ENCODE measurements around the gene FLYWCH2.

FLYWCH2 gene, protein sequence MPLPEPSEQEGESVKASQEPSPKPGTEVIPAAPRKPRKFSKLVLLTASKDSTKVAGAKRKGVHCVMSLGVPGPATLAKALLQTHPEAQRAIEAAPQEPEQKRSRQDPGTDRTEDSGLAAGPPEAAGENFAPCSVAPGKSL

DNA sequence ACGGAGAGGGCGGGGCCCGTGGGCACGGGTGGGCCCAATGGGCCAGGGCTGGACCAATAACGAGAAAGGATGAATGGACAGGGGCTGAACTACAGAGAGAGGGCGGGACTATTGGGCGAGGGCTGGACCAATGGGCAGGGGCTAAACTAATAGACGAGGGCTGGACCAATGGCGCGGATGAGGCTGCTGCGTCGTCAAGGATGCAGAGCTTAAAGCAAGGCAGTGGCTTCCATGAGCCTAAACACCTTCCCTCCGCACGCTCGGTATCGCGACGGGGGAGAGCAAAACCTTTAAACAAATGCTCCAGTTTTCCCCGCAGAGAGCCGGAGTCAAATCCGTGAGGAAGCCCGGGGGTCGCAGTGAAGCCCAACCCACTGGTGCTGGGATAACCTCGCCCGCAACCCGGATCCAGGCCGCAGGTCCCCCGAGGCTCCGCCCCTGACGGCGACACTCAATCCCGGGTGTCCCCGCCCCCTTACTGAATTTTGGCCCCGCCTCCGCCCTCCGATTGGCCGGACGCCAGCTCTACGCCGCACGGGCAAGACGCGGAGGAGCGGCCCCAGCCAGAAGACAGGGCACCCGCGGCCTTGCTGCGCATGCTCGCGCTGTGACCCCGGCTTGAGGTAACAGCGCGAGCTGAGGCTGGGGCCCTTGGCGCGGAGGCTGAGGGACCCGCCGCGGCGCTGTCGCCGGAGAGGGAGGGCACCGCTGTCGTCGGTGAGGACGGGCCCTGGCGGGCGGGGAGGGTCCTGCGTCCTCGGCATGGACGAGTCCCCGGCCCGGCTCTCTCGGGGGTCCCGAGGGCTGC, at the start of gene FLYWCH2:
Gene FLYWCH2 (plus strand): TSS at position 566 of the 808 bp plus-strand sequence. CDS start 13,235 bp downstream, outside the sequence.
- DNase-seq: peak; percentile 99

DNA sequence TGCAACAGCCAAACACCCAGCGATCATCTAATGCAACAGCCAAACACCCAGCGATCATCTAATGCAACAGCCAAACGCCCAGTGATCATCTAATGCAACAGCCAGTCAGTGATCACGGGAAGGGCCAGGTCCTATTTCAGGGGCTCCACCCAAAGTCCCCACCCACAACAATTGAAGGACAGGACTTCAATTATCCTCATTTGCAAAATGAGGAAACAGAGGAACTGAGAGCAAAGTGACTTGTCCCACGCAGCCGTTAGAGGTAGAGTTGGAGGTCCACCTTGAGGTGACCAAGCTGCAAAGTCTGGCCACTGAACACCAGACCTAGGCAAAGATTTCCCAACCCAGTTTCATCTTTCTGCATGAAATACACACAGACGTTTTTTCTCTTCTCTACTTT, 49.2 kb upstream of the FLYWCH2 start:
- DNase-seq: no peak

DNA sequence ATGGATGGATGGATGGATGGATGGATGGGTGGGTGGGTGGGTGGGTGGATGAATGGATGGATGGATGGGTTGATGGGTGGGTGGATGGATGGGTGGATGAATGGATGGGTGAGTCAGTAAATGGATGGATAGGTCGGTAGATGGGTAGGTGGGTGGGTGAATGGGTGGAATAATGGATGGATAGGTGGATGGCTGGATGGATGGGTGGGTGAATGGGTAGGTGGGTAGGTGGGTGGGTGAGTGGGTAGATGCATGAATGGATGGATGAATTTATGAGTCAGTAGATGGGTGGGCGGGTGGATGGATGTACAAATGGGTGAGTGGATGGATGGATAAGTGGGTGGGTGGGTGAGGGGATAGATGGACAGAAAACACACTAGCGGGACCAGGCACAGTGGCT, 48.0 kb upstream of the FLYWCH2 start:
- DNase-seq: no peak

DNA sequence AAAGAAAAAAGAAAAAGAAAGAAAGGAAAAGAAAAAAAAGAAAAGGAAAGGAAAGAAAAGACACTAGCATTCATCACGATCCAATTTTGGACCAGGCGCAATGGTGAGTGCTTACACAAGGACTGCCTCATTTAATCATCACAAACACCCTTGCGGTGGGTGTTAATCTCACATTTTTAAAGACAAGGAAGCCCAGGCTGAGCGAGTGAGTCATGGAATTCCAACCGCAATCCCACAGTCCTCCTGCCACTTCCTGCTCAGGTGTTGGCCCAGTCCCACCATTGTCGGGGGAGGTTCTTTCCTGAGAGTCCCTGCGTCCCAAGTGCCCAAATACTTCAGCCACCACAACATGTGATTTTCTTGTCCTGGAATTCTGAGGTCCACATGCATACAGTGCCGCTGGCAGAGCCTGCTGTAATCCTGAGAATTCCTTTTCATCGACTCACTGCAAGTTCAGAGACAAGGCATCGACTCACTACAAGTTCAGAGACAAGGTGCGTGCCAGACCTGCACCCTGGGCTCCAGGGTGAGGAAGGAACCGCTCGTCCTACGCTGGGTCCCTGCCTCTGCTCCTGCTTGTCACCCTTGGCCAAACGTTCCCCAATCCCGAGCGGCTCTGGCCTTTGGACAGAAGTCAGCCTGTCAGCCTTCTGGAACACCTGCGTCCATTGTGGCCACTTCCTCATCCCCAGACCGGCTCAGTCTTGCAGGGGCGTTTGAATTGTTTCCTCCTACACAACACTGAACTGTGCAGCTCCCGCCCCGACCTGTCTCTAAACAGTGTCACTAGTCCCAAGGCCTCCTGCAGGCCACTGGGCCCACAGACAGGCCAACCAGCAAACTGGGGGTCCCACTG, 47.1 kb upstream of the FLYWCH2 start:
- DNase-seq: no peak

DNA sequence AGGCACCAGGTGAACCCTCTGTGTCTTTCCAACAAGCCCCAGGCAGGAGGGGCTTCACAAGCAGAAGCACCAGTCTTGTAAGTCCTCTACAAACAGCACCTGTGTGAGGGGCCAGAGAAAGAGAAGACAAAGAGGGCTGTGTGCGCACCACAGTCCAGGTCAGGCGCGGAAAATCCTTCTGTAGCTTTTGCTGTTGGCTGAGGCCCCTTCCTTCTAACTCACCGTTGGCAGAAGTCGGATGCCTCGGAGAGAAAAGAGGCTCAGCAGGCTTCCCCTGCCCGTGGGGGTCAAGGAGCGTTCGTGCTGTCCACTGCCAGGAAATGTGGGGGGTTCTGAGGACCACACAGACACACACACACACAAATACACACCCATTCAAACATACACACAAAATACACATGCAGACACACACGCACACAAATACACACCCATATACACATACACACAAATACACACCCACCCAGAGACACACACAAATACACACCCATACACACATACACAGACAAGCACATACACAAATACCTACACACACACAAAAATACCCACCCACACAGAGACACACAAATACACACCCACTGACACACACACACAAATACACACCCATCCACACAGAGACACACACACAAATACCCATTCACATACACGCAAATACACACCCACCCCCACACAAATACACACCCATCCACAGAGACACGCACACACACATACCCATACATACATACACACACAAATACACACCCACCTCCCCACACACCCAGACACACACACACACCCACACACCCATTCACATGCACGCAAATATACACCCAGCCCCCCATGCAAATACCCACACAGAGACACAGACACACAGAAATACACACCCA, 46.1 kb upstream of the FLYWCH2 start:
- DNase-seq: no peak

DNA sequence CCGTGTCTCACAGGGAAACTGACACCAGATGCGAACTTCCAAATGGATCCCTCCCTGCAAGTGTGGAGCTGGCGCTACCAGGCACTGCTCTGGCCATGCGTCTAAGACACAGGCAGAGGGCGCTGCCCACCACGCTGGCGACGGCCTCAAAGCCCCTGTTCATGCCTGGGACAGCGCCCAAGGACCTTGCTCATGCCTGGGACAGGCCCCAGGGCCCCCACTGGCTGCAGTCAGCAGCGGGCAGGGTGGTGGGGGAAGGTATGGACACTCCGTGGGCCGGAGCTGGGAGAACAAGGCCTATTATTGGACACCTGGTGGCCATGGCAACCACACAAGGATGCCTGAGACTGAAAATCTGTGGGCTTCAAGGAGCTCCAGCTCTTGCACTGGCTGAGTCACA, 44.1 kb upstream of the FLYWCH2 start:
- DNase-seq: peak; percentile 55

DNA sequence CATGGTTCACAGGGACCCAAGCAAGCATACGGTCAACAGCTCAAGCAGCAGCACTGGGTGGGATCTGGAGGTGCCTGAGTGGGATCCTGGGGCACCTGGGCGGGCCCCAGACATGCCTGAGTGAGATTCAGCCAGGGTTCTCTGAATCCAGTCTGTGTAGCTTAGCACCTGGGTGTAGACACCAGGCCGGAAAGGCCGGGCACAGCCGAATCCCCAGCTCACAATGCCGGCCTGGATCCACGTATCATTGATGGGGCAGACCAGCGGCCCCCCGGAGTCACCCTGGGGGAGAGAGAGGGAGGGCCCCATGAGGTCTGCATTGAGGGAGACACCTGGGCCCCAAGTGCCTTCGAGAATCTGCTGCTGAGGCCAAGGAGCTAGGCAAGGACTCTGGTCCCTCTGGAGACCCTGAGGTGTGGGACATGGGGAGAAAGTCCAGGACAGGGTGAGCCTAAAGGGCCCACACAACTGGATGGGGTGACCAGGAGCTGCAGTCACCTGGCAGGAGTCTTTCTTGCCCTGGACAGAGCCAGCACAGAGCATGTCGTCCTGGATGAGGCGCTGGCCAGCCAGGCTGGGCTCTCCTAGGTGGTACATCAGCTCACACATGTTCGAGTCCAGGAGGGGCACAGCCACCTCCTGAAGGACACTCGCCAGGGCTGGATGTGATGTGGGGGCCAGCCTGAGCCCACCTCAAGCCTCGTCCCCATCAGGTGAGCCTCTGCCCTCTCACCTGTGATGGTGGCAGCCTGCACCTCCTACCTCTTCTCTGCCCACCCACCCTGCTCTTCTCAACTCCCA, 43.2 kb upstream of the FLYWCH2 start:
- no peak for DNase-seq

DNA sequence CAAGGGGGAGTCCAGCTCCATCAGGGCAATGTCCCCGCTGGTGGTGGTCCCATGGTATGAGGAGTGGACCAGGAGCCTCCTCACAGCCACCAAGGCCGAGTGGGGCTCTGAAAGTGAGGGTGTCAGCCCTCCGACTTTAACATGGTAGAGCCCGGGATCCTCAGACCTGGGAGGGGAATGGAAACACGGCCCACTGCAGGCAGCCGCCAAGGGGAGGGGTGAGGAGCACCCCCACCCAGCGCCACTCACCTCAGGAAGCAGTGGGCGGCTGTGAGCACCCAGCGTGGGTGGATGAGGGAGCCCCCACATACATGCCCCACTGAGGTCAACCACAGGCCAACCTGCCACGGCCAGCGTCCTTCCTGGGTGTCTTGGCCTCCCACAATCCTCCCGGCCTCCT, 42.1 kb upstream of the FLYWCH2 start:
- DNase-seq: no peak

DNA sequence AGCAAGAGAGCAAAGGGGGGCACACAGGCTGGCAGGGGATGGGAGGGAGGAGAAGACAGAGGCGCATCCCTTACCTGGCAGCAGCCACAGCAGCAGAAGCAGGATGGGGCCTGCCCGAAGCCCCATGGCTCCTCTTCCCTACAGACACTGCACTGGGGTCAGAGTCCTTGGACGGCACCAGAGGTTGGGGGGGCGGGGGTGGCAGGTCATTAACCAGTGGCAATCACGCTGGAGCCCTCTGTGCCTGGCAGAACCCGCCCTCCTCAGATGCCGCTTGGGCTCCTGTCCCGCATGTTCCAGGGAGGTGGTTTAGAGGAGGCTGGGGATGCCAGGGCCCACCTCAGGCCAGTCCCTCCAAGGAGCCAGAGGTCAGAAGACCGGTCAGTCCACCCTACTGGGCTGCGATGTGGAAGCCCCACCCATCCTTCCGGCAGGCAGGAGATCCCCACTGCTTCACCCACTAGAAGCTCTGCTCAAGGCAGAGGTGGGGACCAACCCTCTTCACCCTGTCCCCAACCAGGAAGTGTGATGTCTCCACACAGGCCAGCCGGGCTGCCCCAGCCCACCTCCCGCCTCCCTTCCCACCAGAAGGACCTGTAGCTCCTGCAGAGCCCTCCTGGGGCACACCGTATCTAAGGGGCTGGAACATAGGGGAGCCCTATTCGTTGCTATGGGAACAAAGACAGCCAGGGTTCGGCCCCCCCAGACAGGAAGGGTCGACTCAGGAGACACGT, 41.2 kb upstream of the FLYWCH2 start:
- DNase-seq: no peak

DNA sequence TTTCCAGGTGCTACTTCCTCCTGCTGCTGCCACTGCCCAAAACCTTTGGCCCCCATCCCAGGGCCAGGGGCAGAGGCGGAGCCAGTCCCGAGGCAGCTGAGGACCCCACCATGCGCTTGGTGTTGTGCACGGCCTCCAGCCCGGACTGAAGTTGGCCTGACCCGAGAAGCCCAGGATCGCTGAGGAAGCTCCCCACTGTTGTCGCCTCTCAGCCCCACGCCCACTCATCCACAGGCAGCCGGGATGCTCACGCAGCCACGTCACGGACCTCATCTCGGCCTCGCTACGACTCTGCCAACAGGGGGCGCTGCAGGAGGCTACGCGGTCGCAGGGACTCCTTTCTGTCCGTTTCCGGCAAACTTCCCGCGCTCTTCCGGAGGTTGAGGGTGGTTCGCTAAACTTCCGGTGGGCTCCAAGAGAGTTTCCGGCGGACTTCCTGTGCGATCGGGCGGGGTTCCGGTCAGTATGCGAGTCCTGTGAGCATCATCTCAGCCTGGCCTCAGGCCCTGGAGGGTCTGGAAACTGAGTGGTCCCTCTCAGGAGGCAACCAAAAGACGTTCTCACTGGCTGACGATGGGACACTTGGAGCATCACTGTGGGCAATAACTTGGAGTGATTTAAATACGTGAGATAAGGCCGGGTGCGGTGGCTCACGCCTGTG, 40.5 kb upstream of the FLYWCH2 start:
- peak; percentile 82 for DNase-seq

DNA sequence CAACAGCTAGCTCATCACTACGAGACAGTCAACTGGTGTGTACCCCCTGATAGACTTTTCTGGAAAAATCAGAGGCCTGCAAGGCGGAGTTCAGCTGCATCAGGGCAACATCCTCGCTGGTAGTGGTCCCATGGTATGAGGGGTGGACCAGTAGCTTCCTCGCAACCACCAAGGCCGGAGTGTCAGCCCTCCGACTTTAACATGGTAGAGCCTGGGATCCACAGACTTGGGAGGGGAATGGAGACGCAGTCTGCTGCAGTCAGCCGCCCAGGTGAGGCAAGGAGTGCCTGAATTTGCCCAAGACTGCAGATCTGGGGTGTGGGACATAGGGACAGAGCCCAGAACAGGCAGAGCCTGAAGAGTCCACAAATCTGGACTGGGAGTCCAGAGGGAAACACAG, 39.5 kb upstream of the FLYWCH2 start:
- DNase-seq: no peak

DNA sequence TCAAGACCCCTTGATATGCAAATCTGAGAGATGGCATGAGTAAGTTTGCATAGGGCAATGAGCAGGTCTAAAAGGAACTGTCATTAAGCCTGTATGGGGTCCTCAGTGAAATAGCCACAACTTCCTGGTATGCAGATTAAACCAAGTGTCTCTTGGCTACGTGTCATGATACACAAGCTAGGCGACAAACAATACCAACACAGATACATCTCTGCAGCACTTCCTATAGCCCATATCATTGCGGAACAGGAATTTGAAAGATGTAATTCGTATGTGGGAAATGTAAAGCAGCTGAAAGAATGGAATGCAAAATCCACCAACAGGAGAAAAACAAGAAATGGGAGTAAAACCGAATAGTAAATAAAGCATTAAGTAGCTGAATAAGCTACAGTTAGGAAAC, 37.9 kb upstream of the FLYWCH2 start:
- no peak for DNase-seq

DNA sequence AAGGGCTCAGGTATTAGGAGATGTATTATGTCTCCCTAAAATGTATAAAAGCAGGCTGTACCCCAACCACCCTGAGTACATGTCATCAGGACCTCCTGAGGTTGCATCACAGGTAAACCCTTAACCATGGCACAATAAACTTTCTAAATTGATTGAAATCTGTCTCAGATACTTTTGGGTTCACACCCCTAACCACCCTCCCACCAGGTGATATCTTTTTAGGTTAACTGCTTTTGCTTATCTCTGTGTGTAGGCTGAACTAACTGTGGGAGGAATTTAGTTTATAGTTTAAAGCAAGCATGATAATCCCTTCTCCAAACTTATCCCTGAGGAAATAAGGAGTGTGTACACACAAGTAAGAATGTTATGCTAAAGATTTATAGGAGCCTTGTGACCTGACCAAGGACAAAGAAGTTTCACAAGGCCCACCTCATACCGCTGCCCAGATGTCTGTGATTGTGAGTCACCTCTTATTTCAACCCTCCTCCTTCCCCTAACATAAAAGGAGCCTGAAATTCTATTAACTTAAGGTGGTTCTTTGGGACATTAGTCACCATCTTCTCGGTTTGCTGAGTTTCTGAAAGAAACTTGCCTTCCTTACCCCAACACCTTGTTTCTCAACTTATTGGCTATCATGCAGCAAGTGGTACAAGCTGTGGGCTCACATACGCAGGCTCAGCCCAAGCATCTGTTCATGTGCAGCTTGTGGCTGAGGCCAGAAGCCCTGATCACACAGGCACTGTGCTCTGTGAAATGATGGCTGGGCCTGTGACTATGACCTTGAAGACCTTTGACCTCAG, 36.3 kb upstream of the FLYWCH2 start:
- DNase-seq: no peak

DNA sequence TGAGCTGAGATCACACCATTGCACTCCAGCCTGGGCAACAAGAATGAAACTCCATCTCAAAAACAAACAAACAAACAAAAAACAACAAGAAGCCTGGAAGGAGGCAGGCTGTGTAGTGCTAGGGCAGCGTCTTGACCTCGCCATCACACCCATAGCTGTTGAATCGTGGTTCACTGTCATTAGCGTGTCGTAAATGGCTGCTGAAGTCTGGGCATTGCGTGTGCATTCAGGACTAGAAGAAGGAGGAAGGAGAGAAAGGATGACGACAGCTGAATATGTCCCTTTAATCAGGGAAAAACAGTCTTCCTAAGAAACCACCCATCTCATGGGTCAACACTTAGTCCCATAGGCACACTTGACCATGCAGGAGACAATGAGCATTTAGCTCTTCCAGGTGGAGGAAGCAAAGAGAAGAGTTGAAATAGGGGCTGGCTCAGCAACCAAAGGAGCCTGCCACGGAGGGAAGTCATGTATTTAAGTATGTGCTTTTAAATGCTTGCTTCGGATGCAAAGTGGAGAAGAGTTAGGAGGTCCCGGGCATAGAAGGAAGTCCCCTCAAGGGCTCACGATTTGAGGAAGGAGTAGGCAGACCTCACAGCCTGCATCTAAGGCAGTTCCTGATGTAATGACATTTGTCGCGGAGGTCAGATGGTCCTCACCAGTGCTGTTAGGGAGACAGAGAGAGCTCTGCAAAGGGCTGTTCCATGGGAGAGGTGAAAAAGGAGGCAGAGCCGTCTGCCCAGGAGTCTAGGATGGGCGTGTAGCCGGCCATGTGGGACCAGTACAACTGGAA, 33.9 kb upstream of the FLYWCH2 start:
- no peak for DNase-seq

DNA sequence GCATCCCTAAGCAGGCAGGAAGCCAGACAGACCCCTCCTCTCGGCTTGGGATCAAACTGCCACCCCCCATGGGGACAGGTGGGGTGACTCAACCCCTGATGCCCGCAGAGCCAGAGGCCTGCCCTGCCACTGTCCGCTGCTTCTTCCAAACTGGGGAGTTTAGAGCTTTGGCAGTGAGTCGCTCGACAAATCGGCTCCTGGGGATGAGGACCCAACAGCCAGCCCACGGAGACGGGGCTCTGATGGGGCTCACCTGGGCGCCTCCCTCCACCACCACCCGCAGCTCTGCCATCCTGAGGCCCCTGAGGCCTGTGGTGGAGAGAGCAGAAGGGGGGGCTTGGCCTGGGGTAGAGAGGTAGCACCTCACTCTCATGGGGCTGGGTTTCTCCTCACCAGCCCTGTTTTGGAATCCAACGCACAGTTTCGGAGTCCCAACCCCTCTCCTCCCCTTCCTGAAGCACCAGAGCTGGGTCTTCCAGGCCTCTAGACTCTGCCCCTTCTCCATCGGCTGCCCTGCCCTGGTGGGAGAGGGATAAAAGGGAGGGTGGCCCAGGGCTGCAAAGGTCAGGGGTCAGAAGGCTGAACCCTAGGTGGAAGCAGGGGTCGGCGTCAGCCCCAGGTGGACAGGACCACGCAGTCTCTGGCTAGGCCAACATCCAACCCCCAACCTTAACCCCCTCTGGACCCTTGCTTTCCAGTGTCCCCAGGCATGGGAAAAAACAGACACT, 30.8 kb upstream of the FLYWCH2 start:
- DNase-seq: no peak

DNA sequence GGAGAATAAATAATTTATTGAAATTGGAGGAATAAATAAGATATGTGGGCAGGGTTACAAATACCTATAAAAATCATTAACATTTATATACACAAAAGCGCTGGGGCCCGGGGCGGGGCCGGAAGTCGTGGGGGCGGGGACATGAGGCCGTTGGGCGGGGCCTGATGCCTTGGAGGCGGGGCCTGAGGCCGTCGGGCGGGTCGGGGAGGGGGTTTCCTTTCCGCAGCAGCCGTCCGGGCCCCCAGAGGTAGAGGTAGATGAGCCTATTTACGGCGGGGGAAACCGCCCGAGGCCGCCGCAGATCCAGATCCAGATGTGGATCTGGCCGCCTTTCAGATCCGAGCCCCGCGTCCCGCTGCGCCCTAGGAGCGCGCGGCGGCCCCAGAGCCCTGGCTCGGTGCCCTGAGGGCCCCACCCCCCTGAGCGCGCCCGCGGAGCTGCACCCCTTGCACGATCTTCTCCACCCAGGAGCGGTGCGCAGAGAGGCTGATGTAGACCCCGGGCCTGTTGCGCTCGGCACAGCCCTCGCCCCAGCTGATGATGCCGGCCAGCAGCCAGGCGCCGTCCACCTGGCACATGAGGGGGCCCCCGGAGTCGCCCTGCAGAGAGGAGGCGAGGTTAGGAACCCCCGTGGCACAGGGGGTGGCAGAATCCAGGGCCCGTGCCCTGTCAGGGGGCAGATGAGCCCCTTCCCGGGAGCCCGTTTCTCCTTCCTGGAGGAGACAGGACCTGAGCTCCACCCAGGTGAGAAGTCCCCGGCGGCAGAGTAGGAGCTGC, 30.1 kb upstream of the FLYWCH2 start:
- no peak for DNase-seq

DNA sequence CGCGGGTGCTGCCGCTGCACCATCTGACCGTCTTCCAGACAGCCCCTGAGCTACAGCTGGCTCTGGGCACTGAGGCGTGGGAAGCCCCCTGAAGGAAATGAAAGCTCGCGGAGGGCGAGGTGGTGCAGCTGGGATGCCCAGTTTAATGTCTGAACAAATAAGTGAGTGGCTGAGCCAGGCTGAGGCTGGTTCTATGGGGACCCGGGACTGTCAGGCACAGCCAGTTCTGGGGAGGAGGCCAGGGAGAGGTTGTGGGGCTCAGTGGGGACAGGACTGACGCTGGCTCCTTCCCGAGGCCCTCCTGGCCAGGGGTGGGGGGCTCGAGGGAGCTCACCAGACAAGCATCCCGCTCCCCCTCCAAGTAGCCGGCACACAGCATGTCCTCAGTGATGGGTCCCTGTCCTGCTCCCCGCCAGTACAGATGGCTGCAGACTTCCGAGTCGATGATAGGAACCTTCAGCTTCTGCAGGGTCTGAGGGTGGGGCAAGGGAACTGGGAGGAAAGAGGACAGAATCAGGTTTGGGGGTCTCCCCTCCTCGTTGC, 29.4 kb upstream of the FLYWCH2 start:
- DNase-seq: no peak
